SU-DHL-6 (cell line): ENCODE measurements around the gene KRTAP4-4.
"Not testable (repeated sequence)": the region's sequence is repeated elsewhere in the genome, so short reads cannot be mapped to it uniquely, and the experiment has no call there.

Experiments used
- H2AFZ ChIP-seq: fragments of 200-600 bp; sonication (generic); 2 replicates; pipeline ENCODE4 v1.6.1; 2014; ENCODE audit warnings: low read depth, mild to moderate bottlenecking, moderate library complexity, mixed read lengths, antibody characterized with exemption, low read length; ENCODE audit not compliant: severe bottlenecking
- H3F3A ChIP-seq: fragments of 200-600 bp; shearing (Covaris generic); 2 replicates; pipeline ENCODE4 v1.6.0; 2016; ENCODE audit warnings: antibody characterized with exemption, mild to moderate bottlenecking; ENCODE audit not compliant: insufficient read depth
- H3K27ac ChIP-seq: fragments of 200-600 bp; sonication (generic); 2 replicates; pipeline ENCODE4 v1.5.1; 2016; ENCODE audit warnings: low read depth, mild to moderate bottlenecking, low read length, moderate library complexity, mixed read lengths
- H3K27me3 ChIP-seq: fragments of 200-600 bp; sonication (generic), shearing (Covaris generic); 2 replicates; pipeline ENCODE4 v1.6.0; 2014; ENCODE audit warnings: mild to moderate bottlenecking, low read length
- H3K36me3 ChIP-seq: fragments of 200-600 bp; sonication (generic); 2 replicates; pipeline ENCODE4 v1.6.1; 2014; ENCODE audit warnings: mild to moderate bottlenecking, low read length, mixed read lengths
- H3K4me2 ChIP-seq: fragments of 300-600, 200-600 bp; shearing (Covaris generic), sonication (generic); 2 replicates; pipeline ENCODE4 v1.6.0; 2014; ENCODE audit warnings: low read length, low read depth, mild to moderate bottlenecking; ENCODE audit not compliant: poor library complexity, severe bottlenecking
- H3K4me3 ChIP-seq: fragments of 200-600 bp; sonication (generic); 2 replicates; pipeline ENCODE4 v1.5.1; 2014; ENCODE audit warnings: antibody characterized with exemption, low read length, mild to moderate bottlenecking, mixed read lengths; ENCODE audit not compliant: insufficient read depth, poor library complexity, severe bottlenecking
- H3K79me2 ChIP-seq: fragments of 200-600 bp; sonication (generic); 2 replicates; pipeline ENCODE4 v1.6.1; 2014; ENCODE audit warnings: mild to moderate bottlenecking, low read length, moderate library complexity; ENCODE audit not compliant: insufficient read depth
- H3K9ac ChIP-seq: fragments of 200-600 bp; sonication (generic); 2 replicates; pipeline ENCODE4 v1.7.0; 2014; ENCODE audit warnings: mild to moderate bottlenecking, low read length
- H3K9me2 ChIP-seq: fragments of 200-600 bp; sonication (generic); replicated peaks from 2 replicates; pipeline ENCODE4 v1.6.1; 2014; ENCODE audit warnings: low read length; ENCODE audit not compliant: insufficient read depth
- H3K9me3 ChIP-seq: fragments of 200-600 bp; sonication (generic); 2 replicates; pipeline ENCODE4 v1.6.1; 2014; ENCODE audit warnings: low read length, mixed read lengths; ENCODE audit not compliant: insufficient read depth
- H4K20me1 ChIP-seq: fragments of 200-600 bp; sonication (generic); 2 replicates; pipeline ENCODE4 v1.6.1; 2014; ENCODE audit warnings: low read depth, mild to moderate bottlenecking, antibody characterized with exemption, low read length, moderate library complexity, mixed read lengths
- CTCF ChIP-seq: fragments of 200-600 bp; sonication (generic); IDR thresholded peaks from one replicate; pipeline ENCODE4 v1.5.1; 2017; ENCODE audit warnings: antibody characterized with exemption, mild to moderate bottlenecking, low read length, moderate library complexity; ENCODE audit not compliant: insufficient read depth, poor library complexity, severe bottlenecking
- EZH2phosphoT487 ChIP-seq: fragments of 200-600 bp; sonication (generic), shearing (Covaris generic); conservative IDR thresholded peaks from 2 replicates; pipeline ENCODE4 v1.6.1; 2018; ENCODE audit warnings: mild to moderate bottlenecking, antibody characterized with exemption, low read length, moderate library complexity, mixed read lengths

Gene KRTAP4-4

GRCh38 chr17:41121742-41122141 lies 38.8 kb downstream of the KRTAP4-4 start:
- Histone ChIP-seq H3K27me3 (no peaks in the 10 kb centered on the region), H2AFZ (no peak overlapping the region), H3K36me3 (no peaks in the 10 kb centered on the region), H3K27ac (no peak overlapping the region), H3K4me3 (no peak overlapping the region), H3K9me3 (0 out of 2 replicates have a peak, but pooled peaks cover 6% of the 10 kb centered on the region), H3K4me2 (no peak overlapping the region), H3K79me2 (no peaks in the 10 kb centered on the region), H3F3A (no peaks in the 10 kb centered on the region), H3K9me2 (no peaks in the 10 kb centered on the region), H4K20me1 (no peaks in the 10 kb centered on the region), H3K9ac (no peak overlapping the region)
- no peak for TF ChIP-seq CTCF
- TF ChIP-seq EZH2phosphoT487, result no peak

DNA sequence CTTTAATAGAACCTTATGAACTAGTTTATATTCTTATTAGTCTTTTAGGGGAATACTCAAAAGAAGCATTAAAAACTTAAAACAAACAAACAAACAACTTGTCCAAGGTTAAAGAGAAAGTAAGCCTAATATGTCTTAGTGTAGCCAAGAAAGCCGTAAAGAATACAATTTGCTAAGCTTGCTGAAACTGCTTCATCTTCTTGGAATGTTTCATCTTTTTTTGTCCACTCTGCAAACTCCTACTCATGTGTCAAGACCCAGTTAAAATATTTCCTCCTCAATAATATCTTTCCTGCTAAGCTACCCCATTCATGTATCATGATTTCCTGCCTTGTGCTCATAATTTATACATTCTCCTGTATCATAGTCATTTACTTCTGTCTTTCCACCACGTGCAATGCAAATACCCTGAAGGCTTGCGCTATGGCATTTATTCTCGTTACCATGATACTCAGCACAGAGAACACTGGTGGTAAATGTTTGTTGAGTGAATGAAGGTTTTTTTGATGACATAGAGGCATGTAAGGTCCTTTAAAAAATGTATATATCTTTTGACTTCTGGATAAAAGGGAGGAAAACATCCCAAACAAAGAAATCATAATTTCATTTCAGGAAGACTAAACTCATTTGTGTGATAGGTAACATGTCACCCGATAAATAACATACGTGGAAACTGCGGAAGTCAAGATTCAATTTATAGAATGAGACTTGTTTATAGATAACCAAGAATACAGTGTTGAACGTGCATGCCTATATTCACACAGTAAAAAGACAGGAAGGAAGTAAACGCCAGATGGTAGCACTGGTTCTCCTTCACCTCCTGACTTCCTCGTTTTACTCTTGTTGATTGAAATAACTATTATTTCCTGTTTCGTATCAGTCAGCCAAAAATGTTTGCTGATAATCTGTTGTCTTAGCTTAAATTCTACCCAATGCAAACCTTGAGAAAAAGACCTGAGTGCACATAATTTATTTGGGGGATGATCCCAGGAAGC lies 40.6 kb downstream of the KRTAP4-4 start:
- not testable (repeated sequence) for H4K20me1 ChIP-seq, H3K27me3 ChIP-seq, H3K9ac ChIP-seq, H3K79me2 ChIP-seq, H3K9me2 ChIP-seq, H2AFZ ChIP-seq, H3K9me3 ChIP-seq, H3F3A ChIP-seq, H3K27ac ChIP-seq, H3K36me3 ChIP-seq, H3K4me2 ChIP-seq, H3K4me3 ChIP-seq

DNA sequence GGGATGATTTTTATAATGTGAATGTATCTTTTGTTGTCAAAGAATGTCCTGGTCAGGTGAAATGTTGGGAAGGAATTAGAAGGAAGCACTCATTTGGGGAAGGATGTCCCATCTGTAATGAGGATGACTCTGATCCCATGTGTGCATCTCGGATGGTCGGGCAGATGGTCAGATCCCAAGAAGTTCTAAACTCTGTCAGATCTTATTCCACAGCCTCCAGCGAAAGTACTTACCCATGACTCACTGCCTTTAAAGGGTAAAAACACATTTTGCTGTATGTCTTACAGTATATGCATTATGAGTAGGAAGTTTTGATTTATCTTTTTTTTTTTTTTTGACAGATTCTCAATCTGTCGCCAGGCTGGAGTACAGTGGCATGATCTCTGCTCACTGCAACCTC lies 41.8 kb downstream of the KRTAP4-4 start:
- Histone ChIP-seq H3K4me2 (no peak overlapping the region), H3K4me3 (no peak overlapping the region), H3K36me3 (no peaks in the 10 kb centered on the region), H2AFZ (no peak overlapping the region), H3K27me3 (no peaks in the 10 kb centered on the region), H3K79me2 (no peaks in the 10 kb centered on the region), H3K27ac (no peak overlapping the region), H4K20me1 (no peaks in the 10 kb centered on the region), H3K9me3 (0 out of 2 replicates have a peak, but pooled peaks cover 6% of the 10 kb centered on the region), H3K9me2 (no peaks in the 10 kb centered on the region), H3F3A (no peaks in the 10 kb centered on the region), H3K9ac (no peak overlapping the region)
- TF ChIP-seq CTCF (no peak), EZH2phosphoT487 (no peak)

DNA sequence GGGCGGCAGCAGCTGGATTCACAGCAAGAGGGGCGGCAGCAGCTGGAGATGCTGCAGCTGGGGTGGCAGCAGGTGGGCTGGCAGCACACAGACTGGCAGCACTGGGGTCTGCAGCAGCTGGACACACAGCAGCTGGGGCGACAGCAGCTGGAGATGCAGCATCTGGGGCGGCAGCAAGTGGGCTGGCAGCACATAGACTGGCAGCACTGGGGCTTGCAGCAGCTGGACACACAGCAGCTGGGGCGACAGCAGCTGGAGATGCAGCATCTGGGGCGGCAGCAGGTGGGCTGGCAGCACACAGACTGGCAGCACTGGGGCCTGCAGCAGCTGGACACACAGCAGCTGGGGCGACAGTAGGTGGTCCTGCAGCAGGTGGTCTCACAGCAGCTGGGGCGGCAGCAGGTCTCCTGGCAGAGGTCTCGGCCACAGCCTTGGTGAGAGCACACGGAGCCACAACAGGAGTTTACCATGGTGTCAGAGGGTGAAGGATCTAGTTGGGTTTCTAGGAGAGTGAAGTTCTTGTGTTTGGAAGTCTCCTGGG lies 42.6 kb downstream of the KRTAP4-4 start, which contains the start of gene KRTAP4-11:
Gene KRTAP4-11, minus strand, starts transcription at position 528 of the 541 bp plus-strand sequence. Its CDS starts 58 bp downstream, at position 470.
- not testable (repeated sequence) for H3K27ac ChIP-seq, H3K4me2 ChIP-seq, H3K9me3 ChIP-seq, H3K4me3 ChIP-seq, H2AFZ ChIP-seq, H3F3A ChIP-seq, H3K27me3 ChIP-seq, H3K36me3 ChIP-seq, H3K79me2 ChIP-seq, H3K9me2 ChIP-seq, H3K9ac ChIP-seq, H4K20me1 ChIP-seq
